PFSK-1 (cell line): ENCODE measurements around the gene MAST3.

Experiments
- POLR2AphosphoS5 ChIP-seq: IDR thresholded peaks from 2 replicates; pipeline ENCODE4 v1.6.1; 2012; ENCODE audit warnings: low read depth, mild to moderate bottlenecking, control low read depth, low read length, moderate library complexity
- SIN3A ChIP-seq: IDR thresholded peaks from 2 replicates; pipeline ENCODE4 v1.6.1; 2012; ENCODE audit warnings: mild to moderate bottlenecking, low read length, moderate library complexity, borderline replicate concordance; ENCODE audit not compliant: insufficient read depth
- TAF1 ChIP-seq: IDR thresholded peaks from 2 replicates; pipeline ENCODE4 v1.6.1; 2012; ENCODE audit warnings: low read length, control low read depth, borderline replicate concordance; ENCODE audit not compliant: insufficient read depth
- TF ChIP-seq, protein P1 (sequence below), 2 experiments: IDR thresholded peaks; 2 replicates each; pipeline versions ENCODE4 v1.6.1 to v1.8.0; 2011 to 2012; ENCODE audit warnings: low read depth in 2 of 2, low read length in 2 of 2, control low read depth in 1 of 2, inconsistent platforms in 1 of 2, mild to moderate bottlenecking in 1 of 2, moderate library complexity in 1 of 2; ENCODE audit not compliant: insufficient read depth in 1 of 2

DNA sequence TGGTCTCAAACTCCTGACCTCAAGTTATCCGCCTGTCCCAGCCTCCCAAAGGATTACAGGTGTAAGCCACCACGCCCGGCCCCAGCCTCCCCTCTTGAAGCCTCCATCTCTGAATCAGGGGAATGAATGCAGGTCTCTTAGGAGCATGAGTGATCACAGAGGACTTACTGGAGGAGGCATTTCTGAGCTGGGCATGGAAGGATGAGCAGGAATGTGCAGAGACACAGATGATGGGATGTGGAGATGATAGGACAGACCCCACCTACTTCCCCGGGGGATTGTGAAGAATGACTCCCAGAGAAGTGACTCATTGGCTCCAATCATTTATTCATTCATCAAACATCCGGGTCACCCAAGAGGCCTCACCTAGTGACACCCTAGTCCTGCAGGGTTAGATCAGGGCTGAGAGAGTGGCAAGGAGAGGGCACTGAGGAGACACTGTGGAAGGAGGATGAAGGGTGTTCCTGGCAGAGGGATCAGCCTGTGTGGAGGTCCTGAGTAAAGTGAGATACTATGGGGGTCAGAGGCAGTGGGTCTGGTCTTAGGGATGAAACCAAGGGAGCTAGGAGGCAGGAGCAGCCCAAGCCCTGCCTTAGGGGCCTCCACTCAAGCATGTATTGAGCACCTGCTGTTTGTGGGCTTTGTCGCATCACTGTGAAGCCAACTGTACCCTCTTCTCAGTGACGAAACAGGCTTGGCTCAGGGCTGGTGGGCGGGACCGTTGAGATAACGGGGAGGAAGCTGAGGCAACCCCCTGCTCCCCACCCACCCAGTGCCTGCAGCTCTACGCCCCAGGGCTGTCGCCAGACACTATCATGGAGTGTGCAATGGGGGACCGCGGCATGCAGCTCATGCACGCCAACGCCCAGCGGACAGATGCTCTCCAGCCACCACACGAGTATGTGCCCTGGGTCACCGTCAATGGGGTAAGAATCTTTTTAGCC lies 79.1 kb downstream of the MAST3 start:
- TF ChIP-seq POLR2AphosphoS5: no peak
- TF ChIP-seq TAF1: no peak
- no peak for TF ChIP-seq SIN3A
- TF ChIP-seq, protein P1, sequence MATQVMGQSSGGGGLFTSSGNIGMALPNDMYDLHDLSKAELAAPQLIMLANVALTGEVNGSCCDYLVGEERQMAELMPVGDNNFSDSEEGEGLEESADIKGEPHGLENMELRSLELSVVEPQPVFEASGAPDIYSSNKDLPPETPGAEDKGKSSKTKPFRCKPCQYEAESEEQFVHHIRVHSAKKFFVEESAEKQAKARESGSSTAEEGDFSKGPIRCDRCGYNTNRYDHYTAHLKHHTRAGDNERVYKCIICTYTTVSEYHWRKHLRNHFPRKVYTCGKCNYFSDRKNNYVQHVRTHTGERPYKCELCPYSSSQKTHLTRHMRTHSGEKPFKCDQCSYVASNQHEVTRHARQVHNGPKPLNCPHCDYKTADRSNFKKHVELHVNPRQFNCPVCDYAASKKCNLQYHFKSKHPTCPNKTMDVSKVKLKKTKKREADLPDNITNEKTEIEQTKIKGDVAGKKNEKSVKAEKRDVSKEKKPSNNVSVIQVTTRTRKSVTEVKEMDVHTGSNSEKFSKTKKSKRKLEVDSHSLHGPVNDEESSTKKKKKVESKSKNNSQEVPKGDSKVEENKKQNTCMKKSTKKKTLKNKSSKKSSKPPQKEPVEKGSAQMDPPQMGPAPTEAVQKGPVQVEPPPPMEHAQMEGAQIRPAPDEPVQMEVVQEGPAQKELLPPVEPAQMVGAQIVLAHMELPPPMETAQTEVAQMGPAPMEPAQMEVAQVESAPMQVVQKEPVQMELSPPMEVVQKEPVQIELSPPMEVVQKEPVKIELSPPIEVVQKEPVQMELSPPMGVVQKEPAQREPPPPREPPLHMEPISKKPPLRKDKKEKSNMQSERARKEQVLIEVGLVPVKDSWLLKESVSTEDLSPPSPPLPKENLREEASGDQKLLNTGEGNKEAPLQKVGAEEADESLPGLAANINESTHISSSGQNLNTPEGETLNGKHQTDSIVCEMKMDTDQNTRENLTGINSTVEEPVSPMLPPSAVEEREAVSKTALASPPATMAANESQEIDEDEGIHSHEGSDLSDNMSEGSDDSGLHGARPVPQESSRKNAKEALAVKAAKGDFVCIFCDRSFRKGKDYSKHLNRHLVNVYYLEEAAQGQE (IDR thresholded peaks at IDR 0.05; ENCODE audit: insufficient read depth in 1 of 2, low read depth in 2 of 2, low read length in 2 of 2): no peak
